Hepatic stellate cell (primary cell): Measurements from ENCODE around the gene KNOP1.
A peak's percentile ranks its signal among the peaks of the same experiment; 100 is the strongest.

Source experiments
- DNase-seq: peaks from one replicate; pipeline ENCODE4 v3.0.0; 2011; ENCODE audit warnings: low spot score

KNOP1 gene

GRCh38 chr16:19717741-19718623, at the start of gene KNOP1, which contains the start of gene IQCK:
TSS of gene KNOP1 (minus strand) at chr16:19718227. CDS start at chr16:19715035, 3,192 bp downstream.
TSS of gene IQCK (plus strand) at chr16:19718271. CDS start at chr16:19718307, 36 bp downstream.
- peak; percentile 96 for DNase-seq

- DNase-seq: no peak
Measured at GRCh38 chr16:19767497-19767896, 49.5 kb upstream of the KNOP1 start.

GRCh38 chr16:19766988-19767387, 49.0 kb upstream of the KNOP1 start:
- no peak for DNase-seq

GRCh38 chr16:19766554-19766884, 48.5 kb upstream of the KNOP1 start:
- DNase-seq: no peak

GRCh38 chr16:19765860-19766553, 48.0 kb upstream of the KNOP1 start:
- no peak for DNase-seq

GRCh38 chr16:19760356-19761060, 42.5 kb upstream of the KNOP1 start:
- DNase-seq: no peak

- no peak for DNase-seq
Measured at GRCh38 chr16:19757762-19758595, 40.0 kb upstream of the KNOP1 start.

- DNase-seq: no peak
Measured at GRCh38 chr16:19757026-19757425, 39.0 kb upstream of the KNOP1 start.

- DNase-seq: no peak
Measured at GRCh38 chr16:19755268-19755667, 37.2 kb upstream of the KNOP1 start.

- DNase-seq: no peak
Measured at GRCh38 chr16:19754644-19755036, 36.6 kb upstream of the KNOP1 start.

- DNase-seq: peak; percentile 31
Measured at GRCh38 chr16:19753815-19754643, 36.0 kb upstream of the KNOP1 start.

GRCh38 chr16:19751478-19752385, 33.7 kb upstream of the KNOP1 start:
- DNase-seq: no peak

GRCh38 chr16:19749571-19750080, 31.6 kb upstream of the KNOP1 start:
- no peak for DNase-seq

- no peak for DNase-seq
Measured at GRCh38 chr16:19748389-19749168, 30.6 kb upstream of the KNOP1 start.

- DNase-seq: no peak
Measured at GRCh38 chr16:19746561-19746960, 28.5 kb upstream of the KNOP1 start.

- no peak for DNase-seq
Measured at GRCh38 chr16:19745286-19746010, 27.4 kb upstream of the KNOP1 start.

- DNase-seq: no peak
Measured at GRCh38 chr16:19744670-19745069, 26.6 kb upstream of the KNOP1 start.

- no peak for DNase-seq
Measured at GRCh38 chr16:19743816-19744159, 25.8 kb upstream of the KNOP1 start.
